ENCODE measurements around the gene KDM4B.
"Not testable (repeated sequence)": the region's sequence is repeated elsewhere in the genome, so short reads cannot be mapped to it uniquely, and the experiment has no call there.

Gene KDM4B

DNA sequence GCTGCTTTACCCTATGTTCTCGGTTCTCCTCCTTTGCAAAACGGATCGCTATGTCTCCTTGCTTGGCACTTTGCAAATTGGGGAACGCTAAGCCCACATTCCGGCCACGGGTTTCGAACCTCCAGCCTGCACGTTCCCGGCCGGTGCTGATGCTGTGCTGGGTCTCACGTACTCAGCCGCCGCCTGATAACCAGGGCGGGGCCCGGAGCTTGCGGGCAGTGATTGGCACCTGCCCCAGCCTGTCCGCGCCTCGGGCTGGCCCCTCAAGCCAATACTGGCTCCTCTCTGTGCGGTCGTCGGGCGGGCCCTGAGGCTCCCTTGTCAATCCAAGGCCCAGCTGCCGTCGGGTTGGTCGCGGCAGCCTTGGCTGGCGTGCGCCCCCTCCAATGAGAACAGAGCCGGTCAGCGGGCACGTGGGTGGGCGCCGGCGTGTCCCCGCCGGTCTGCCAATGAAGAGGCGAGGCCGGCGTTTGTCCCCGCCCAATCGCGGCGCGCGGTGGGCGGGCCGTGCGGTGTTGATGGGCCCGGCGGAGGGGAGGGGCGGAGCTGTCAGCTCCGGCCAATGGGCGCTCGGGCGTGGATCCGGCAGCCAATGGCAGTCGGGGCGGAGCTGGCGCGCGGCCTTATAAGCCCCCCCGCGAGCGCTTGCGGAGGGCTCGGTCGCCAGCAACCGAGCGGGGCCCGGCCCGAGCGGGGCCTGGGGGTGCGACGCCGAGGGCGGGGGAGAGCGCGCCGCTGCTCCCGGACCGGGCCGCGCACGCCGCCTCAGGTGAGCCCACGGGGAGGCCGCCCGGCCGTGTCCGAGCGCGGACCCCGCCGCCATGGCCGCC lies at the start of gene KDM4B:
KDM4B (plus strand) TSS at position 652 of the 830 bp plus-strand sequence. CDS start 63,778 bp downstream, outside the sequence.
- peak; percentile 97 to 98 for DNase-seq

- no peak for DNase-seq
These were observed 46.2 kb upstream of the KDM4B start for GRCh38 chr19:4922530-4923275.

DNA sequence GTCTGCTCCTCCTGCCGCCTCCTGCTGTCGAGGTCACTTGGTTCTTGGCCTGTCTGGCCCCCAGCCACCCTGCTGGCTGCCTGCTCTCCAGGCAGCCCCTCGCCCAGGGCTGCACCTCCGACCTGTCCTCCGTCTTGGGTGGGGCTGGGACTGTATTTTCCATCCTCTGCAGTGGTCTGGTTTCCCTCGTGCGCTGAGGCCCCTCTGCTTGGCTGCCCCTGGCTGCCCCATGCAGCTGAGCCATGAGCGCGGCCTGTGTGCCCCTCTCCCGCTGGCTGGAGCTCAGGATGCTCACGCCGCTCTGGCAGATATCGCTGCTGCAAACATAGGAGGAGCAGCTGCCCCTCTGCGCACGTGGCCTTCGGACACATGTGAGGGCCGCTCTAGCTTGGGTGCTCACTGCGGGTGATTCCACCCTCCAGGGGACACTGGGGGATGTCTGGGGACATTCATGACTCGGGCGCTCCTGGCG lies 45.6 kb upstream of the KDM4B start:
- no peak for DNase-seq

DNA sequence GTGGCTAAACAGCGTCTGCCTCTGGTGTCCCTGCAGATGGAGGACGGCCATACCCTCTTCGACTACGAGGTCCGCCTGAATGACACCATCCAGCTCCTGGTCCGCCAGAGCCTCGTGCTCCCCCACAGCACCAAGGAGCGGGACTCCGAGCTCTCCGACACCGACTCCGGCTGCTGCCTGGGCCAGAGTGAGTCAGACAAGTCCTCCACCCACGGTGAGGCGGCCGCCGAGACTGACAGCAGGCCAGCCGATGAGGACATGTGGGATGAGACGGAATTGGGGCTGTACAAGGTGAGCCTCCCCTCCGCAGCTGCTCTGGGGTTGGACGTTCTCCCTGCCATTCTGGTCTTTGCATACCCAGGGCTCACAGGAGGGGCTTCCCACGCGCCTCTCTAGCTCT lies 39.7 kb upstream of the KDM4B start:
- DNase-seq = no peak

DNA sequence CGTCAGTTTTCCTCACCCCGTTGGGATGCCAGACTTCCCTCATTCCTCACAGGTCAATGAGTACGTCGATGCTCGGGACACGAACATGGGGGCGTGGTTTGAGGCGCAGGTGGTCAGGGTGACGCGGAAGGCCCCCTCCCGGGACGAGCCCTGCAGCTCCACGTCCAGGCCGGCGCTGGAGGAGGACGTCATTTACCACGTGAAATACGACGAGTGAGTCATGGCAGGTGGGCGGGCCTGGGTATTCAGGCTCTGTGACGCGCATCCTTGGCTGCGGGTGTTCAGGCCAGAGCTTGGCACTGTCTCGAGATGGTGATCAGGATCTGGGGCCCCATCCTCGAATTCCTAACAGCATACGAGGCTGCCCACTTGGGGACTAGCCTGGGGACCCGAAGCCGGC lies 38.2 kb upstream of the KDM4B start:
- DNase-seq = no peak

DNA sequence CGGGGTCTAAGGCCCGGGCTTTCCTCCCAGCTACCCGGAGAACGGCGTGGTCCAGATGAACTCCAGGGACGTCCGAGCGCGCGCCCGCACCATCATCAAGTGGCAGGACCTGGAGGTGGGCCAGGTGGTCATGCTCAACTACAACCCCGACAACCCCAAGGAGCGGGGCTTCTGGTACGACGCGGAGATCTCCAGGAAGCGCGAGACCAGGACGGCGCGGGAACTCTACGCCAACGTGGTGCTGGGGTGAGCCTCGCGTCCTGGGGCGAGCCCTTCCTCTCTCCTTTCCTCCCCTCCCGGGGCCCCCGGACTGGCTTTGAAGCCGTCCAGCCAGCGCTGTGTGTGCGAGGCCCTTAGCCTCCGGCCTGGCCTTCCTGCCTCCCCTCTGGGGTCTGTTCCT lies 36.2 kb upstream of the KDM4B start:
- no peak for DNase-seq

GRCh38 chr19:4933528-4933927 lies 35.4 kb upstream of the KDM4B start:
- DNase-seq = no peak

DNA sequence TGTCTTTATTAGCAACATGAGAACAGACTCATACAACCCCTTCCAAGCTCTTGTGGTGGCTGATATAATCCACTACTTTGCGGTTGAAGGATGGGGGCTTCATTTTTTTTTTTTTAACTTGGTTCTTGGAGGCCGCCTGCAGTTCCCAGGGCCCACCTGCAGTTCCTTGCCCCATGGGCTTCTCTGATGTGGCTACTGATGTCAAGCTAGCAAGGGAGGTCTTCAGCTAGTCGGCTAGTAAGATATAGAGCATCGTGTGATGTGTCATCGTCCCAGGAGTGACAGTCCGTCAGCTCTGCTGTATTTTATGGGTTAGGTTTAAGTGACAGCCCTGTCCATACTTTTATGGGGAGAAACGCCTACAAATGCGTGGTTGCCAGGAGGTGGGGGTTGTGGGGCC lies 33.5 kb upstream of the KDM4B start:
- no peak for DNase-seq

GRCh38 chr19:4937060-4937459 lies 31.9 kb upstream of the KDM4B start:
- no peak for DNase-seq

DNA sequence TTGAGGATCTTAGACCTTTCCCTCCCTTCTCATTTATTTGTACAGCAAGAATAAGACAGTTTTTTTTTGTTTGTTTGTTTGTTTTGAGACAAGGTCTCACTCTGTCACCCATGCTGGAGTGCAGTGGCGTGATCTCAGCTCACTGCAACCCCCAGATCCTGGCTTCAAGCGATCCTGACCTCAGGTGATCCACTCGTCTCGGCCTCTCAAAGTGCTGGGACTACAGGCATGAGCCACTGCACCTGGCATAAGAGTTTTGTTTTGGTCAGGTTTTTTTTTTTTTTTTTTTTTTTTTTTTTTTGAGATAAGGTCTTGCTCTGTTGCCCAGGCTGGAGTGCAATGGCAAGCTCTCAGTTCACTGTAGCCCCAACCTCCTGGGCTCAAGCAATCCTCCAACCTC lies 30.5 kb upstream of the KDM4B start:
- DNase-seq = not testable (repeated sequence)

GRCh38 chr19:4939466-4939865 lies 29.4 kb upstream of the KDM4B start:
- no peak for DNase-seq

GRCh38 chr19:4941638-4942169 lies 27.2 kb upstream of the KDM4B start:
- not testable (repeated sequence) for DNase-seq

DNA sequence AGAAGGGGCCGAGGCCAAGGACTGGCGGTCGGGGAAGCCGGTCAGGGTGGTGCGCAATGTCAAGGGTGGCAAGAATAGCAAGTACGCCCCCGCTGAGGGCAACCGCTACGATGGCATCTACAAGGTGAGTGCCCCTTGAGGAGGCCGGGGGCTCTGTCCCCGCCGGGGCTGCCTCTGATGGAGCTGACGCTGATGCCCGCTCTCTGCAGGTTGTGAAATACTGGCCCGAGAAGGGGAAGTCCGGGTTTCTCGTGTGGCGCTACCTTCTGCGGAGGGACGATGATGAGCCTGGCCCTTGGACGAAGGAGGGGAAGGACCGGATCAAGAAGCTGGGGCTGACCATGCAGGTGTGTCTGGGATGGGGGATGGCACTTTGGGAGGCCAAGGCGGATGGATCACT lies 18.3 kb upstream of the KDM4B start:
- not testable (repeated sequence) for DNase-seq

DNA sequence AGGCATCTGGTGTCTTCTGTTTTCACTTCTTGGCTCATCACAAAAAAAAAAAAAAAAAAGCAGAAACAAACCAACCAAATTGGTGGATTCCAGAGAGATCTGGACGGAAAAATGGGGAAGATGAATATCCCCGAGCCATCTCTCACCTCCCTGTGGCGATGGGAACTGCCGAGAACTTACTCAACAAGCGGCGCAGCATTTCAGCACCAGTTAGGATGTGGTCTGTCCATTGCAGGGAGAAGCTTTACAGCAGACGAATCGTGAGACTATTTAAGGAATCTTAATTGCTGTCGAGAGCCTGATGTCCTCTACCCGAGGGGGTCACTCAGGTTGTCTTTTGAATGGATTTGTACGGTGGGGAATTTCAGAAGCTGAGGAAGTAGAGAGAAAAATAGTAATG lies 17.3 kb upstream of the KDM4B start:
- no peak for DNase-seq

- no peak for DNase-seq
These were observed 16.0 kb upstream of the KDM4B start for GRCh38 chr19:4952945-4953344.

- DNase-seq = not testable (repeated sequence)
These were observed 14.4 kb upstream of the KDM4B start for GRCh38 chr19:4954320-4955149.

DNA sequence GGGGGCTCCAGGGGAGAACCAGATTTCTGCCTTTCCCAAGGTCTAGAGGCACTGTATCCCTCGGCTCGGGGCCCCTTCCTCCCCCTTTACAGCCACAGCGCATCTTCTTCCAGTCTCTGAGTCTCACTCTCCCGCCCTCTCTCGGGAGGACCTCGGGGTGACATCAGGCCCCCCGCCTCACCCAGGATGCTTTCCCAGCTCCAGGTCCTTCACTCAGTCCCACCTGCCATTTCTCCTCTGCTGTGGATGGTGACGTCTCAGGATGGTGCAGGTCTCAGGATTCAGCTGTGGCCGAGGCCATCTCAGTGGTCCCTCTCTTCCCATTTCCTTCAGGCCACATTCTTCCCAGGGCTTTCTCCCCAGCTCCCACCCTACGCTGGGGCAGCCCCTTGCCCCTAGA lies 13.6 kb upstream of the KDM4B start:
- no peak for DNase-seq

- no peak for DNase-seq
These were observed 10.9 kb upstream of the KDM4B start for GRCh38 chr19:4957981-4958380.

- no peak for DNase-seq
These were observed 6.8 kb upstream of the KDM4B start for GRCh38 chr19:4962085-4962619.

GRCh38 chr19:4965061-4965460 lies 3.9 kb upstream of the KDM4B start:
- no peak for DNase-seq

DNA sequence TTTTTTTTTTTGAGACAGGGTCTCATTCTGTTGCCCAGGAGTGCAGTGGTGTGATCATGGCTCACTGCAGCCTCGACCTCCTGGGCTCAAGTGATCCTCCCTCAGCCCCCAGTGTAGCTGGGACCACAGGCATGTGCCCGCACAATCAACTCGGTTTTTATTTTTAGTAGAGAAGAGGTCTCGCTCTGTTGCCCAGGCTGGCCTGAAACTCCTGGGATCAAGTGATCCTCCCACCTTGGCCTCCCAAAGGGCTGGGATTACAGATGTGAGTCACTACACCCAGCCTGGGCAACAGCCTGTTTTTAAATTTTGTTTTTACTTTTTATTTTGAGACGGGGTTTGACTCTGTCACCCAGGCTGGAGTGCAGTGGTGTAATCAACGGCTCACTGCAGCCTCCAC lies 2.3 kb upstream of the KDM4B start:
- DNase-seq = no peak

- DNase-seq = no peak
These were observed 1.0 kb upstream of the KDM4B start for GRCh38 chr19:4967738-4968461.
